Measurements from ENCODE around the gene MICAL2. TPM values are rescaled to one million over a fixed set of nuclear protein-coding genes. Genes with fewer than 3 reads are reported as not detected.

The MICAL2 gene
- total and polyA plus RNA-seq, 2 of the 13 experiments (the other 11 are each of a cell fraction or from before 2014, with no cell fraction given), result 0.78 to 1.1 TPM

DNA sequence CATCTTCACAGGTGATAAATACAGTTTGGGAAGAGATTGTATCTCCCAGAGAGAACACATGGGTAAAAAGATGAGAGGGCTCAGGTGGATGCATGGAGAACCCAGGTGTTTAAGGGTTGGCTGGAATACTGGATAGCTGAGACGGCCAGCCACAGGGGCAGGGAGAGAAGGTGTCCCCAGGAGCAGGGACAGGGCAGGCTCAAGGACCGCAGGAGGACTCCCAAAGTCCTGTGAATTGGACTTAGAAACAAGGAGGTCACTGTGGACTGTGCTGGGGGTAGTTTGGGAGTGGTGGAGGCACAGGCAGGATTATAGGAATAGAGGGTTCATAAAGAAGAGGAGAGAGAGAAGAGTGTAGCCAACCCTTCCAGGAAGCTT, 163.2 kb downstream of the MICAL2 start (continued):
- TF ChIP-seq, protein P1, sequence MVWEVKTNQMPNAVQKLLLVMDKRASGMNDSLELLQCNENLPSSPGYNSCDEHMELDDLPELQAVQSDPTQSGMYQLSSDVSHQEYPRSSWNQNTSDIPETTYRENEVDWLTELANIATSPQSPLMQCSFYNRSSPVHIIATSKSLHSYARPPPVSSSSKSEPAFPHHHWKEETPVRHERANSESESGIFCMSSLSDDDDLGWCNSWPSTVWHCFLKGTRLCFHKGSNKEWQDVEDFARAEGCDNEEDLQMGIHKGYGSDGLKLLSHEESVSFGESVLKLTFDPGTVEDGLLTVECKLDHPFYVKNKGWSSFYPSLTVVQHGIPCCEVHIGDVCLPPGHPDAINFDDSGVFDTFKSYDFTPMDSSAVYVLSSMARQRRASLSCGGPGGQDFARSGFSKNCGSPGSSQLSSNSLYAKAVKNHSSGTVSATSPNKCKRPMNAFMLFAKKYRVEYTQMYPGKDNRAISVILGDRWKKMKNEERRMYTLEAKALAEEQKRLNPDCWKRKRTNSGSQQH (CRISPR knock-in tag; IDR thresholded peaks at IDR 0.05; ENCODE audit: low read depth), result no peak
- no peak for TF ChIP-seq ZNF136 (CRISPR knock-in tag; IDR thresholded peaks at IDR 0.05; ENCODE audit: low read depth)
- no peak for TF ChIP-seq AGO2 (optimal IDR thresholded peaks at IDR 0.05; ENCODE audit: low read depth, low read length)
- TF ChIP-seq ZFY (CRISPR knock-in tag; IDR thresholded peaks at IDR 0.05), result no peak

DNA sequence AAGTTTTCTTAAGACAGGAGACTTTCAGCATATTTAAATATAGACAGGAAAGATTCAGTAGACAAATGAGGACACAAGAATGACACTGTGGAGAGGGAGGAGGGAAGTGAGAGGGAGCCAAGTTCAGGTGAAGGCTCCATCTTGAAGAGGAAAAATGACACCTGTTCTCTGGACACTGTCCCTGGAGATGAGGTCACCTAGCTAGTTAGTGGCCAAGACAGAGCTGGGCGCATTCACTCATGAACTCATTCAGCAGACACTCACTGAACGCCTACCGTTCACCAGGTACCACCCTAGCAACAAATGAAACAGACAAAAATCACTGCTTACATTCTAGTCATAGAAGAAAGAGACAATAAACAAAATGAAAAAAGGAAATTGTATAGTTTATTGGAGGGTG, 163.7 kb downstream of the MICAL2 start:
- Histone ChIP-seq H3K9ac (ENCODE audit: insufficient read depth, low read depth, low read length) (no peak overlapping the region), H3K27me3 (ENCODE audit: control insufficient read depth in 1 of 2, insufficient read depth in 2 of 2, low read length in 2 of 2) (no peaks in the 10 kb centered on the region; a peak in 1 of 5 replicates), H3K4me3 (replicated peaks in 1 of 3; ENCODE audit: insufficient read depth in 1 of 3, low read depth in 2 of 3, low read length in 3 of 3) (no peak overlapping the region), H3K36me3 (replicated peaks in 1 of 2; ENCODE audit: control insufficient read depth in 1 of 2, insufficient read depth in 2 of 2, low read length in 2 of 2) (no peaks in the 10 kb centered on the region), H3K27ac (ENCODE audit: extremely low read length, insufficient read depth, low read length) (no peak overlapping the region), H3K4me1 (ENCODE audit: insufficient read depth, low read length) (peaks cover 37% of the 10 kb centered on the region), H2AFZ (ENCODE audit: low read length) (no peak overlapping the region), H3K79me2 (ENCODE audit: insufficient read depth, low read length) (no peaks in the 10 kb centered on the region), H4K20me1 (ENCODE audit: insufficient read depth, low read length) (no peaks in the 10 kb centered on the region), H3K9me3 (ENCODE audit: low read length) (no peaks in the 10 kb centered on the region), H3K4me2 (ENCODE audit: low read depth, low read length) (no peak overlapping the region)
- BruUV-seq (replicated peaks), result no TSS peak
- intact Hi-C loops (cut with micrococcal nuclease; ENCODE audit: unreplicated experiment), result no loop called here
- no peak for TF ChIP-seq SIN3A (IDR thresholded peaks at IDR 0.05; ENCODE audit: borderline replicate concordance, low read depth, low read length)
- no peak for TF ChIP-seq NR1H2 (CRISPR knock-in tag; IDR thresholded peaks at IDR 0.05; ENCODE audit: borderline replicate concordance, low read depth)
- no peak for TF ChIP-seq ZNF367 (CRISPR knock-in tag; IDR thresholded peaks at IDR 0.05; ENCODE audit: borderline replicate concordance)
- in situ Hi-C loops (cut with HindIII; ENCODE audit: extremely low pct_ligation_motif_present, low pct_unique_long_range_greater_than_20kb), result no loop called here
- no peak for DNase-seq (ENCODE audit: low spot score)
- CTCF ChIA-PET (ENCODE audit: low intra/inter-chr PET ratio, low total read pairs), result no interaction called here
- no peak for ATAC-seq
- POLR2A ChIA-PET, result no interaction called here
- WGBS (ENCODE audit: low lambda C conversion rate), result 78% methylated on average over 3 of the region's 3 CpGs
- FAIRE-seq, result no peak
